ENCODE results near the gene ZBTB40. TPM values are rescaled to one million over a fixed set of nuclear protein-coding genes. Genes with fewer than 3 reads are reported as not detected.
A peak's percentile ranks its signal among the peaks of the same experiment; 100 is the strongest.

ZBTB40 gene
- total and polyA plus RNA-seq, 10 donors, result 4.4 to 40.2 (median 30.2) TPM

DNA sequence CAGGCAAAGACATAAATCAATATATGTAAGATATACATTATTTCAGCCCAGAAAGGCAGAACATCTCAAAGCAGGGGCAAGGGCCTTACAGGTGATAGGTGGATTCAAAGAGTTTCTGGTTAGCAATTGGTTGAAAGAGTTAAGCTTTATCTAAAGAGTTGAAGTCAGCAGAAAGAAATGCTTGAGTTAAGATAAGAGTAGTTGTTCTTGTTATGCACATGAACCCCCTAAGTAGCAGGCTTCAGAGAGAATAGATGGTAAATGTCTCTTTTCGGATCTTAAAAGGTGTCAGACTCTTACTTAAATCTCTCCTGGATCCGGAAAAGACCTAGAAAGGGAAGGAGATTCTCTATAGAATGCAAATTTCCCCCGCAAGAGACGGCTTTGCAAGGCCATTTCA, 8.3 kb upstream of the ZBTB40 start:
- Histone ChIP-seq H3K4me3 (no peak overlapping the region), H3K4me1 (no peaks in the 10 kb centered on the region), H3K27ac (no peak overlapping the region), H3K36me3 (no peaks in the 10 kb centered on the region), H3K27me3 (replicated peaks in 1 of 7) (peaks cover 0 to 18% (median 0%) of the 10 kb centered on the region in 7 donors), H3K9me3 (peaks cover 0 to 39% (median 30%) of the 10 kb centered on the region in 8 donors)
- intact Hi-C loops (cut with DNase I; ENCODE audit: low total_unique reads), result no loop called here
- no peak for DNase-seq
- no peak for TF ChIP-seq CTCF (IDR thresholded peaks at IDR 0.05 in 8 of 11, conservative IDR thresholded peaks at IDR 0.05 in 3 of 11)
- TF ChIP-seq POLR2AphosphoS5 (IDR thresholded peaks at IDR 0.05), result no peak
- TF ChIP-seq POLR2A (IDR thresholded peaks at IDR 0.05), result no peak
- WGBS, 5 donors, result 71 to 86% (median 76%) methylated on average over 4 of the region's 4 CpGs

GRCh38 chr1:22444856-22445255, 6.8 kb upstream of the ZBTB40 start:
- TF ChIP-seq POLR2AphosphoS5 (IDR thresholded peaks at IDR 0.05) (no peak), POLR2A (IDR thresholded peaks at IDR 0.05) (no peak), CTCF (IDR thresholded peaks at IDR 0.05 in 8 of 11, conservative IDR thresholded peaks at IDR 0.05 in 3 of 11) (no peak)
- H3K27ac ChIP-seq, result no peak overlapping the region
- DNase-seq, result no peak
- H3K4me1 ChIP-seq, result no peaks in the 10 kb centered on the region
- peaks cover 0 to 18% (median 0%) of the 10 kb centered on the region in 7 donors for H3K27me3 ChIP-seq (replicated peaks in 1 of 7)
- H3K36me3 ChIP-seq, result no peaks in the 10 kb centered on the region
- H3K4me3 ChIP-seq, result no peak overlapping the region
- H3K9me3 ChIP-seq, result peaks cover 0 to 24% (median 18%) of the 10 kb centered on the region in 8 donors
- WGBS, 5 donors, result 89 to 95% (median 90%) methylated on average over 2 of the region's 2 CpGs
- intact Hi-C loops (cut with DNase I; ENCODE audit: low total_unique reads), result no loop called here

DNA sequence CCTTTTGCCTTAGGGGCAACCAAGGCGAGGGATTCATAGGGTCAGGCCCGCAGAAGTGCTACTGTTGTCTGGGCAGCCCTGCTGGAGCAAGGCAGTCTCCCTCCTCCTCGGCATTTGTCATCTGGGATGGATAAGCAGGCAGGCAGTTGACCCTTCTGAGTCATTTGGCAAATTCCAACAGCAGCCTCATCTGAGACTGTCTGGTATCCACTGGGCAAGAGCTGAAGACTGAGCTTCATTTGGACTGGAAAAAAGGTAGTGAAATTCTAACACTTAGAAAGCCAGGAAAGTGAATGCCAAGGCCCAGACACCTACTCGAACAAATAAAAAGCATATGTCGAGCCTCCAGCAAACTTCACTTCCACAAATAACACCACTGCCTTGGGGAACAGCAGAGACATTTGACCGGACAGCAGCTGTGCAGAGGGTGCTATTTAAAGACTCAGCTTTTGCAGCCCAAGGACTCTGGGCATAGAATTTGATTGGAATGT, 4.0 kb upstream of the ZBTB40 start:
- Histone ChIP-seq H3K9me3 (no peaks in the 10 kb centered on the region), H3K4me3 (no peak overlapping the region), H3K36me3 (no peaks in the 10 kb centered on the region), H3K27me3 (replicated peaks in 1 of 7) (peaks cover 0 to 18% (median 0%) of the 10 kb centered on the region in 7 donors), H3K4me1 (peaks cover under 1 to 14% (median 9%) of the 10 kb centered on the region in 6 donors), H3K27ac (peak overlapping the region in 4 of 8 donors; percentile 18 to 44 (median 31))
- 59 to 81% (median 73%) methylated on average over 6 of the region's 6 CpGs for WGBS, 5 donors
- no peak for DNase-seq
- TF ChIP-seq POLR2AphosphoS5 (IDR thresholded peaks at IDR 0.05) (no peak), POLR2A (IDR thresholded peaks at IDR 0.05) (no peak), CTCF (IDR thresholded peaks at IDR 0.05 in 8 of 11, conservative IDR thresholded peaks at IDR 0.05 in 3 of 11) (no peak)
- intact Hi-C loops (cut with DNase I; ENCODE audit: low total_unique reads), result no loop called here

DNA sequence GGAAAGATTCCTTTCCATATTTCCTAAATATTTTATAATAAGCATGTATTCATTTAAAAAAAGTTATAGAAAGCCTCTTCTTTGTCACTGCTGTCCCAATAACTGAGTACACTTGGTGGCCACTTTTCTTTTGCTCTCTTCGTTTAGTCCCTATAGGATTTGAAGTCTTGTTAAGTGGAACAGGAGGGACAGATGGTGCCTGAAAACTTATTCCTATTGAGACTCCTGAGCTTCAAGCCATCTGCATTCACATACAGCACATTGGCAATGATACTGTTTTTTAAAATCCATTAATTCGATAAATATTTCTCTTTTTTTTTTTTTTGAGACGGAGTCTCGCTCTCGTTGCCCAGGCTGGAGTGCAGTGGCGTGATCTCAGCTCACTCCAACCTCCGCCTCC, 2.0 kb upstream of the ZBTB40 start:
- peaks cover 14 to 34% (median 26%) of the 10 kb centered on the region in 6 donors for H3K4me1 ChIP-seq
- no peaks in the 10 kb centered on the region for H3K36me3 ChIP-seq
- peaks cover 0 to 9% (median 0%) of the 10 kb centered on the region in 7 donors for H3K27me3 ChIP-seq (replicated peaks in 1 of 7)
- TF ChIP-seq POLR2A (IDR thresholded peaks at IDR 0.05) (no peak), CTCF (IDR thresholded peaks at IDR 0.05 in 8 of 11, conservative IDR thresholded peaks at IDR 0.05 in 3 of 11) (no peak), POLR2AphosphoS5 (IDR thresholded peaks at IDR 0.05) (no peak)
- intact Hi-C loops (cut with DNase I; ENCODE audit: low total_unique reads), result no loop called here
- 96 to 99% (median 97%) methylated on average over 7 of the region's 7 CpGs for WGBS, 5 donors
- DNase-seq, result no peak
- no peak overlapping the region for H3K4me3 ChIP-seq
- H3K27ac ChIP-seq, result no peak overlapping the region
- H3K9me3 ChIP-seq, result no peaks in the 10 kb centered on the region

Data from spleen (tissue), 11 donors.